22Rv1 (cell line): ENCODE data around the gene PRICKLE4.

Experiments used
- ZFX ChIP-seq: fragments of 450-650 bp; IDR thresholded peaks from 2 replicates; pipeline ENCODE4 v1.6.1; 2017; ENCODE audit warnings: antibody characterized with exemption, borderline replicate concordance
- TF ChIP-seq, protein P1 (sequence below): fragments of 450-650 bp; IDR thresholded peaks from 2 replicates; pipeline ENCODE4 v1.5.1; 2017; ENCODE audit warnings: mild to moderate bottlenecking

DNA sequence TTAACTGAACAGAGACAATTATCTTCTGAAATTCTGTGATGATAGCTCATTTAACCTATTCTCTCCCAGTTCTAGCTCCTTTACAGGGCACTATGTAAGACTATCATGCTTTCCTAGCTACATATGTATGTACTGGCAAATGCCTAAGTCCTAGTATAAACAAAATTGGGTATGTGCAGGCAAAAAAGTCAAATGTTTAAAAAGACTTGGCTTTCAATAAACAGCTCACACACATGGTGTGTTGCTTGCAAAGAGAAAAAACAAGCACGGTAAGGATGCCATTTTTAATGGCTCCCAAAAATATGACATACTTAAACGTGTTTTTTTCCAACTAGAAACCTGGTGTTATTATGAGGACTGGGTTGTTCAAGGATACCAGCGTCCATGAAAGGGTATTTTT is 51.7 kb downstream of the PRICKLE4 start:
- TF ChIP-seq, protein P1, sequence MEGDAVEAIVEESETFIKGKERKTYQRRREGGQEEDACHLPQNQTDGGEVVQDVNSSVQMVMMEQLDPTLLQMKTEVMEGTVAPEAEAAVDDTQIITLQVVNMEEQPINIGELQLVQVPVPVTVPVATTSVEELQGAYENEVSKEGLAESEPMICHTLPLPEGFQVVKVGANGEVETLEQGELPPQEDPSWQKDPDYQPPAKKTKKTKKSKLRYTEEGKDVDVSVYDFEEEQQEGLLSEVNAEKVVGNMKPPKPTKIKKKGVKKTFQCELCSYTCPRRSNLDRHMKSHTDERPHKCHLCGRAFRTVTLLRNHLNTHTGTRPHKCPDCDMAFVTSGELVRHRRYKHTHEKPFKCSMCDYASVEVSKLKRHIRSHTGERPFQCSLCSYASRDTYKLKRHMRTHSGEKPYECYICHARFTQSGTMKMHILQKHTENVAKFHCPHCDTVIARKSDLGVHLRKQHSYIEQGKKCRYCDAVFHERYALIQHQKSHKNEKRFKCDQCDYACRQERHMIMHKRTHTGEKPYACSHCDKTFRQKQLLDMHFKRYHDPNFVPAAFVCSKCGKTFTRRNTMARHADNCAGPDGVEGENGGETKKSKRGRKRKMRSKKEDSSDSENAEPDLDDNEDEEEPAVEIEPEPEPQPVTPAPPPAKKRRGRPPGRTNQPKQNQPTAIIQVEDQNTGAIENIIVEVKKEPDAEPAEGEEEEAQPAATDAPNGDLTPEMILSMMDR: no peak
- TF ChIP-seq ZFX: no peak
